ENCODE results near the gene RFPL1.
"Not testable (repeated sequence)": the region's sequence is repeated elsewhere in the genome, so short reads cannot be mapped to it uniquely, and the experiment has no call there.

Gene RFPL1

DNA sequence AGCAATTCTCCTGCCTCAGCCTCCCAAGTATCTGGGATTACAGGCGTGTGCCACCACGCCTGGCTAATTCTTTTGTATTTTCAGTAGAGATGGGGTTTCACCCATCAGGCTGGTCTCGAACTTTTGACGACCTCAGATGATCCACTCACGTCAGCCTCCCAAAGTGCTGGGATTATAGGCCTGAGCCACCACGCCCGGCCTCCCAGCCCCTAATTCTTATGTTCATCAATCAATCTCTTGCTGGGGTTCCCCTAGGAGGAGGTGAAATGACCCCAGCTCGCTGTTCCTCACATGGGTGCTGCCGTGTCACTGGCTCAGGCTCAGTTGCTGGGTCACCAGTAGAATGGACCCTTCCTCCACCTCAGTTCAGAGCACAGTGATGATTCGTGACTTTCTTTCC is at the start of gene RFPL1:
Gene RFPL1, plus strand, starts transcription at position 301 of the 400 bp plus-strand sequence.
- DNase-seq (ENCODE audit: low spot score): not testable (repeated sequence)

DNA sequence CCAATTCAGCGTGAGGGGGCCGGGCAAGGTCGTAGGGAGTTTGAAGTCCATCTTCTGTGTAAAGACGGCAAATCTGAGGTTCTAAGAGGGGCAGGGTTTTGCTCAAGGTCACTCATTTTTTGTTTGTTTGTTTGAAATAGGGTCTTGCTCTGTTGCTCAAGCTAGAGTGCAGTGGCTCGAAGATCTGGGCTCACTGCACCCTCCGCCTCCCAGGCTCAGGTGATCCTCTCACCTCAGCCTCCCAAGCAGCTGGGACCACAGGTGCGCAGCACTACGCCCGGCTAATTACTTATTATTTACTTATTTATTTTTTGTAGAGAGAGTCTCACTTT is 49.7 kb upstream of the RFPL1 start:
- no peak for DNase-seq (ENCODE audit: low spot score)

DNA sequence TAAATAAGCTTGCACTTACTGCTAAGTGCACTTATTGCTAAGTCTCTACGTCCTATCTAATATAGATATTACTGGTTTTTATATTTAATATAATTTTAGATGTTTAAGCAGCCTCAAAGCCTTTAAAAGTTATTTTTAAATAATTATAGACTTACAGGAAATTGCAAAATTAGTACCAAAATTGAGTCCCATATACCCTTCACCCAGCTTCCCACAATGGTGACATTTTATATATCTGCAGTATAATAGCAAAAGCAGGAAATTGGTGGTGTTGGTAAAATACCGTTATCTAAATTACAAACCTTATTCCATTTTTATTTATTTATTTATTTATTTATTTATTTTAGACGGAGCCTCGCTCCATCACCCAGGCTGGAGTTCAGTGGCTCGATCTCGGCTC is 48.1 kb upstream of the RFPL1 start:
- DNase-seq (ENCODE audit: low spot score): no peak

DNA sequence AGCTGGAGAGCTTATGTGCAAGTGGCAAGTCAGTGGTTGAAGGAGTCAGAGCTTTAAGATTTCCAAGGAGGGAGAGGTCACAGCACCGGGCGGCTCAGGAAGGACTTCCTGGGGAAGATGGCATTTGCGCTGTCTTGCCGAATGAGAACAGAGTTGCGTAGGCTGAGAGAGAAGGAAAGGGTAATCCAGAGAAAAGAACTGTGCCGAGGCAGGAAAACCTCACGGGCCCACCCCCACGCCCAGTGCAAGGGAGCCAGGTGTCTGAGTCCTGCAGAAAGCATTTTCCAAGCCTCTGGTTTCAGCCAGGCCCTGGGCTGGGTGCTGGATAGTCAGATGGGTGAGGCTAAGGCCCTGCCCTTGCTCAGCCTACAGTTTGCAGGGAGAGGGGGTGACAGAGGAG is 46.8 kb upstream of the RFPL1 start:
- no peak for DNase-seq (ENCODE audit: low spot score)

DNA sequence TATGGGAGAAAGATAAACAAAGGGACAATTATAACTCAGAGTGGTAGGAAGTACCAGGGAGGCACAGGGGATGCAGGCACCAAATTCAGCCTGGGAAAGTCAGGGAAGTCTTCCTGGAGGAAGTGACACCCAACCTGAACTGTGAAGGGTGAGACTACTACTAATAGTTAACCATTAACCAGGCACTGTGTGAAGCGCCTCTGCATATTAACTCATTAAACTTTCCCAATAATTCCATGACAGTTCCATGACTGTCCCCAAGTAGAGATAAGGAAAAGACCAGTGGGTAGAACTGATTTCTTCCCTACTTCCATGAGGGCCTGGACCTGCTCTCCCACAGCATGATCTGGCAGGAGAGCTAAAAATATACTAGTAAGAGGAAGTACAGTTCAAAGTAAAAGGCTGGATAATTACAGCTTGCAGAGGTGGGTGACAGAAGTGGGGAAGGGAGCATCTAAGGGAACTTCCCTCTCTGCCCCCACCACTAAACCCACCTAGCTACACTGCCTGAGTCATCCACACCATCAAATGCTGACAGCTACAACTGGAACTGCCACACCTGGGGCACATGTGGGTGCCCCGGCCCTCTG is 45.3 kb upstream of the RFPL1 start:
- no peak for DNase-seq (ENCODE audit: low spot score)

DNA sequence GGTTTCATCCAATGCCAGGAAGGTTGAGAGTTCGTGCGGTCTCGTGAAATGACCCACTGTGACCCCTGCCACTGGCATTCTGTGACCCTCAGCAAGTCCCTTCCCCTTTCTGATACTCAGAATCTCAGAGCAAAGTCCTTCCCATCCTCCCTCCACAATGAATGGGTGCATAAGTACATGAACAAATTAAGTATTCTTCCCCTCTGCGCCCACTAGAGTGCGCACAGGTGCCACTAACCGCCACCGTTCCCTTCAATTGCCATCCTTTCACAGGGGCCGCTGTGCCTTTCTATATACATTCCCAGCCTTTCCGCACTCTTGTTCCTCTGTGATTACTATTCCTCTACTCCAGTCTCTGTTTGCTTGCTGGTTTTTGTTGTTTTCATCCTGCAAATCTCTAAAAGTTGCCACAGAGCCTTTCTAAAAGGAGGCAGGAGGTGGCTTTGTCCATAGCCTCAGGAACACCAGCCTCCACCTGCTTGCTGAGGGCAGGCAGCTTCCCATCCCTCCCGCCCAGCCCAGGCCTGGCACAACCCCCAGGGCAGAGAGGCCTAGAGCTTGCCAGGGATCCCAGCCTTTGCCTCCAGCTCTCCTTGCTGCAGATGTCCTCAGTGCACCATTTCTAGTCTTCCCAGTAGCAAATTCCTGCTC is 43.3 kb upstream of the RFPL1 start:
- peak; percentile 84 for DNase-seq (ENCODE audit: low spot score)

DNA sequence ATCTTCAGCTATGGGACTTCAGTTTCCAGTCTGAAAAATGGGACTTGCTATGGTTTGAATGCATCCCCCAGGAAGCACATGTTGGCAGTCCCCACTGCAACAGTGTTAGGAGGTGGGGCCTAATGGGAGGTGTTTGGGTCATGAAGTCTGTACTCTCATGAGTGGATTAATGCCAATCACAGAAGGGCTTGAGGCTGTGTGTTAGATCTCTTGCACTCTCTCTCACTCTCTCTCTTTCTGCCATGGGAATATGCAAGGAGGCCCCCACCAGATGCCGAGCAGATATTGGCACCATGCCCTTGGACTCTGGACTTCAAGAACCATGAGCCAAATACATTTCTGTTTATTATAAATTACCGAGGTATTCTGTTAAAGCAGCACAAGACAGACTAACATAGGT is 42.3 kb upstream of the RFPL1 start:
- DNase-seq (ENCODE audit: low spot score): no peak

DNA sequence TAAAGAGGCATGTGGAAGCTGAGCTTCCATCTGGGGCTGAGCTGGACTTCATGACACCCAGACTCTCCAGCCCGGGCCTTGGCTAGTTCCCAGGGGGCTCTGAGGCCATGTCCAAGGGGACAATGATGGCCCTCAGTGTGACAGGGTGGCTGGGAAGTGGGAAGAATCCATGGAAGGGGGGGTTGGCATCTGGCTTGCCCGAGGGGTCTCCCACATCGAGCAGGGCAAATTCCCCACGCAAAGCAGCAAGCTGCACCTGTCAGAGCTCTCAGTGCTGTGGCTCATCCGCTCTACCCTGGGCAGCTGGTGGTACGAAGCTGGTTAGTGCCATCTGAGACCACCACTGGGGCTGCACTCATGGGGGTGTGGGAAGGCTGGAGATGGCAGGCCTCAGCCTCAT is 40.6 kb upstream of the RFPL1 start:
- DNase-seq (ENCODE audit: low spot score): no peak

DNA sequence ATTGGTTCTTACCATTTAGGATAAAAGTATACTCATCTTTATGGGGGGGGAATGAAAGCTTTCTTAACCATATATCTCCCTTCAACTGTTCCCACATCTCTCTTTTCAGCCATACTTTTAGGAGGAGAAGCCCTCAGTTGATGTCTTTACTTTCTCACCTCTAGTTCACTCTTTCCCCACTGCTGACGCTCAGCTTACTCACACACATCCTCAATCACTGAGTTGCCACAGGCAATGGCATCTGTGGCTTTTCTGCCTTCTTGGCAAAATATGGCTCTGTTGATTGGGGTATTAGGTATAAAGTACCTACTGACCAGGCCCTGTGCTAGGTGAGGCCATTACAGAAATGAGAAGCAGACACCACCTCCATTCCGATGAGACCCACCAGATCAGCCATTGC is 37.8 kb upstream of the RFPL1 start:
- DNase-seq (ENCODE audit: low spot score): no peak

DNA sequence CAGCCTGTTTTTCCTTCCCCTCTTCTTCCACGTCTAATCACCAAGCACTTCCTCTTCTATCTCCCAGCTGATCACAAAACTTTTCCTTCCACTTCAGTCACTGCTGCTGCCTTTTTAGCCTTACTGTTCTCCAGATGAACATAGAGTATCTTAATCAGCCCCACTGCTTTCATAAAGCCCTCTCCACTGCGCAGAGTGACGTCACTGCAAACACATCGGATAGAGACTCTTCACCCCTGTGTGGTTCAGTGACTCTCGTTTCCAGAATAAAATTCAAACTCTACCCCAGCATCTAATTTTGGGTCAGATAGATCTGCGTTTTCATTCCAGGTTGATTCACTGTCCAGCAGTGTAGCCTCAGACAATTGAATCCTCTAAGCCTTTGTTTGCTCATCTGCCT is 36.8 kb upstream of the RFPL1 start:
- not testable (repeated sequence) for DNase-seq (ENCODE audit: low spot score)

DNA sequence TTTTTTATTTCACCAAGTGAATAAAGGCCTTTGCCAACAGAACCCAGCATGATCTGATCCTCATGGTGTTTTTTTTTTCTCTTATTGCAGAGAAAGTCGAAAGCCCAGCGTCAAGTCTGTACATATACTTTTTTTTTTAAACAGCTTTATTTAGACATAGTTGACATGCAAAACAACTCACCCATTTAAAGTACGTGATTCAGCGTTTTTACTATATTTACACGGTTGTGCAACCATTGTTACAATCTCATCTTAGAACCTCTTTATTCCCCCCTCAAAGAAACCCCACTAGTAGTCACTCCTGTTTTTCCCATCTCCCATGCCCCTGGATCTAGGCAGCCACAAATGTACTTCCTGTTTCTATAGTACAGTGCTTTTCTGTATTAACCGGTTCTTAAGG is 29.4 kb upstream of the RFPL1 start:
- DNase-seq (ENCODE audit: low spot score): no peak

DNA sequence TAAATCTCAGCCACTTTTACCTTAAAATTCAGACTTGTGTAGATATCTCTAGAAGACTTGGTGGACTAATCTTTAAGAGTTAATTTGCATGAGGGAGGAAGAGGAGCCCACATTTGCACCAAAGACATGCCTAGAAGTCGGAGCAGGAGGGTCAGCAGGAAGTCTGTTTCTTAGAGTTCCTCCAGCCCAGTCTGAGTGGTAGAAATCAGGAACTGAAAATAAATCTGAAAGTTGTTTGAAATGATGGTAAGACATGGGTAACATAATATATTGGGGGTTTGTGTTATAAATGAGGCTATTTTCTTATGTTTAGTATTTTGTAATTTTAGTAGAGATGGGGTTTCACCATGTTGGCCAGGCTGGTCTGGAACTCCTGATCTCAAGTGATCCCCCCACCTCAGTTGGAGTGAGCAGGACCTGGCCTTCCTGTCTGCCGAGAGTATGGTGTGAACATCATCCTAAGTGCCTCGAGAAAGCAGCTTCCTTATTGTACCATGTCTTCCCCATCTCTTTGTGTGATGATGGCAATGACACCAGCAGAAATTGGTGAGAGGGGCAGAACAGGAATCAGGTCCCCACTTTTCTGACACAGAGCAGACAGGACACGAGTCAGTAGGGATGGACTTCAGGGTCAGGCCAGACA is 26.7 kb upstream of the RFPL1 start:
- DNase-seq (ENCODE audit: low spot score): not testable (repeated sequence)

DNA sequence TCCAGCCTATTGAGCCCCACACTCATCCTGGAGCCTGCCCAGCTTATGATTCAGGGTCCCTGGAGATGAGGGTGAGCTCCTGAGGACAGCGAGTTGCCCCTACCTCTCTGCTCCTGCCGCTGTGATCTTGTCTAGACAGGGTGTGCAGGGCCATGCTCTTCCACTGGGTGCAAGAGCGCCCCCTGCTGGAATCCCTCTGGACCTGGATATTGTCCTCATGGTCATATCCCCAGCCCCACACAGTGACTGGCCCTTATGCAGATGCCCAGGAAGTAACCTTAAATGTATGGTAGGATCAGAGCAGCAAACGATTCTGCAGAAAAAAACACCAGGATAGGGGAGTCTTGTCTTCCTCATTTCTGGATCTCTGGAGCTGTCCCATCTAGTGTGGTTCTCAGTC is 25.6 kb upstream of the RFPL1 start:
- DNase-seq (ENCODE audit: low spot score): not testable (repeated sequence)

DNA sequence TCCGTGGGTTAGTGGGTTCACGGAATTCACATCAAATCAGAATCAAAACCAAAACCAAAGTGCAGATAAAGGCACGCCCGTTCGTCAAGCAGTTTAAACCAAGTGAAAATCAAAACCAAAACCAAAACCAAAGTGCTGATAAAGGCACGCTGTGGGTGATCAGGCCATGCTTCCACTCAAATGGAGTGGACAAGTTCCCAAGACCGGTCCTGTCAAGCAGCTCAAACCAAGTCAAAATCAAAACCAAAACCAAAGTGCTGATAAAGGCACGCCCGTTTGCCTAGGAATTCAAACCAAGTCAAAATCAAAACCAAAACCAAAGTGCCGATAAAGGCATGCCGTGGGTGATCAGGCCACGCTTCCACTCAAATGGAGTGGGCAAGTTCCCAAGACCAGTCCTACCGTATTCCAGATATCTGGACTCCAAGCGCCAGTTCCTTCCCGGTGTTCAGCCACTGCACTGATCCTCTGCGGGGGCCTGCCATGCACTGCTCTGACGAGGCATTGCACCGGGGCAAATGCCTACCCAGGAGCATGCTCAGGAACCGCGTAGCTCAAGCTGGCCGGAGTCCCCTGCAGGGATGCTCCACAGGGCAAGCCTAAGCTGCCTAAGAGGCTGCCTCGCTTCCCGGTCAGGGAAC is 23.3 kb upstream of the RFPL1 start:
- DNase-seq (ENCODE audit: low spot score): not testable (repeated sequence)

DNA sequence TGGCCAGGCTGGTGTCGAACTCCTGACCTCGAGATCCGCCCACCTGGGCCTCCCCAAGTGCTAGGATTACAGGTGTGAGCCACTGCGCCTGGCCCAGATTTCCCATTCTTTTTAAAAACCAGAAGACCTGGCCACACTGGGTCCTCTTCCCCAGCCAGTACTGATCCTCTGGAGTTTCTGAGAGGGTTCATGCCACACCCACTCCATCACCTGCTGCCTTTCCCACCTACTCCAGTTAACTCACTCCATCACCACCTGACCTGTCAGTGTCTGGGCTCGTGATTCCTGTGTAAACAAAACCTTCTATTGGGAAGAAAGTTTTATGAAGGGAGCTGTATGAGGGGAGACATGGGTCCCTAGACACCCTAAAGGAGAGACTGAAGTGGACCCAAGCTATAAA is 19.7 kb upstream of the RFPL1 start:
- DNase-seq (ENCODE audit: low spot score): not testable (repeated sequence)

DNA sequence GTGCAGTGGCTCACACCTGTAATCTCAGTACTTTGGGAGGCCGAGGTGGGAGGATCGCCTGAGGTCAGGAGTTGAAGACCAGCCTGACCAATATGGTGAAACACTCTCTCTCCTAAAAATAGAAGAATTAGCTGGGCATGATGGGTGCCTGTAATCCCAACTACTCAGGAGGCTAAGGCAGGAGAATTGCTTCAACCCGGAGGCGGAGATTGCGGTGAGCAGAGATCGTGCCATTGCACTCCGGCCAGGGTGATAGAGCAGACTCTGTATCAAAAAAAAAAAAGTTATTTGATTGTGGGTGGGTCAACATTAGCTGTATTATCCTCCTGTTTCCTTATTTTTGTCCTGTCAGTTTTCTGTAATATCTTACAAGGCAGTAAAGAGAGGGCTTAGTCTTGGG is 11.9 kb upstream of the RFPL1 start:
- DNase-seq (ENCODE audit: low spot score): no peak

DNA sequence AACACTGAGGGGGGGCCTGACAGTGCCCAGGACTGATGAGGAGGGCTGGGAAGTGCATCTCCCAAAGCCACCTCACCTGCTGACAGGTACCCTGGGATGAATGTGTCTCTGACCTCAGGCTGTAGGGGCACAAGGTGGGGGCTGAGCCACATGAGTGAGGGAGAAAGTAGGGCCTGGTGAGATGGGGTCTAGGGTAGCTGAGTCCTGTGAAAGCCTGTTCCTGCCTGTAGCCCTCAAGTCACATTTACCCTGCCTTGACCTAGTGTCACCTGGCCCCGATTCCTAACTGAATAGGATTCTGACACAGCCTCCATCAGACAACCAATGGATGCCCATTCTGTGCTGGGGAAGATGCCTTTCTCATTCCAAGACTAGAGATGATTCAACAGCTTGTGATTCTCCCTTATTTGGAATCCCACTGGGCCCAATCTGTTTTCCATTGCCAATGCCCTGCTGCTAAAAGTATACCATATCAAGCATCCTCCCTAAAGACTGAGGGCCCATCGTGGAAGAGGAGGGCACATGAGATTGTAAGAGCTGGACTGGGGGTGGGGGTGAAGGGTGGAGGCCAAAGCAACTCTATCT is 11.1 kb upstream of the RFPL1 start:
- DNase-seq (ENCODE audit: low spot score): no peak

DNA sequence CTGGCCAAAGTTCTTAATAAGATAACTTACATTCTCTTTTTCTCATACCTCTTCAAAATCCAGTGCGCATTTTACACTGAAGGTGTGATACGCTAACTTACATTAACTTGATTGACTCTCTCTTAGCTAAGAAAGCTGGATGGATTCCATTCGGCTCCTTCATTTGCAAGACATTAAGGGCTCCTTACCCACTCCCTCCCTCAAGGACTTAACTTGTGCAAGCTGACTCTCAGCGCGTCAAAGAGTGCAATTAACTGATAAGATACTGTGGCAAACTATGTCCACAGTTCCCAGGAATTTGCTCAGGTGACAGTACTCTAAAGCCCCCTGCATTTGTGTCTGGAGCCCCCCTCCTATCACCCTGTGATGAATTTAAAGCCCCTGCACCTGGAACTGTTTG is 6.4 kb upstream of the RFPL1 start:
- DNase-seq (ENCODE audit: low spot score): no peak

DNA sequence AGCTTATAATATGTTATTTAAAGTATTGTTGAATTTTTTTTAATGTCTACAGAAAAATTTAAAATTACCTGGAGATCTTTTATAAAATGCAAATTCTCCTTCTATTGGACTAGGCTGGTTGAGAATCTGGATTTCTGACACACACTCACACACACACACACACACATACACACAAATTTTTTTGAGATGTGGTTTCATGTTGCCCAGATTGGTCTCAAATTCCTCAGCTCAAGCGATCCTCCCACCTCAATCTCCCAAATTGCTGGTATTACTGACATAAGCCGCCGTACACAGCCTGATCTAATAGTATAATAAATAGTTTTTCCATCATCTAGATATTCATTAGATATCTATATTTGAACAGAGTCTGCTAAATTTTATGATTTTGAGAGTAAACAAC is 4.5 kb upstream of the RFPL1 start:
- DNase-seq (ENCODE audit: low spot score): no peak

DNA sequence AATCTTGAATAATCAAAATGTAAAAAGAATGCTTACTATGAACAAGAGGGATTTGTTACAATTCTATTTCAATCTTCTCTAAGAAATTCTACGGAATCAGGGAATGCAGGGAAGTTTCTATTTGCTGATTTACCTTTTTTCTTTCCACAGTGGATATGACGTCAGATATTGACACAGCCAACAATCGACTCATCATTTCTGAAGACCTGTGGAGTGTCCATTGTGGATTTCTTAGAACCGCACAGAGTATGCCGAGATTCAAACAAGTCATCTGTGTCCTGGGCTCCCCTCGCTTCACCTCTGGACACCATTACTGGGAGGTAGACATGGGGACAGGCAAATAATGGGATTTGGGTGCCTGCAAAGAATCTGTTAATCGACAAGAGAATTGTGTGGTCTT is 4.1 kb upstream of the RFPL1 start:
- no peak for DNase-seq (ENCODE audit: low spot score)

DNA sequence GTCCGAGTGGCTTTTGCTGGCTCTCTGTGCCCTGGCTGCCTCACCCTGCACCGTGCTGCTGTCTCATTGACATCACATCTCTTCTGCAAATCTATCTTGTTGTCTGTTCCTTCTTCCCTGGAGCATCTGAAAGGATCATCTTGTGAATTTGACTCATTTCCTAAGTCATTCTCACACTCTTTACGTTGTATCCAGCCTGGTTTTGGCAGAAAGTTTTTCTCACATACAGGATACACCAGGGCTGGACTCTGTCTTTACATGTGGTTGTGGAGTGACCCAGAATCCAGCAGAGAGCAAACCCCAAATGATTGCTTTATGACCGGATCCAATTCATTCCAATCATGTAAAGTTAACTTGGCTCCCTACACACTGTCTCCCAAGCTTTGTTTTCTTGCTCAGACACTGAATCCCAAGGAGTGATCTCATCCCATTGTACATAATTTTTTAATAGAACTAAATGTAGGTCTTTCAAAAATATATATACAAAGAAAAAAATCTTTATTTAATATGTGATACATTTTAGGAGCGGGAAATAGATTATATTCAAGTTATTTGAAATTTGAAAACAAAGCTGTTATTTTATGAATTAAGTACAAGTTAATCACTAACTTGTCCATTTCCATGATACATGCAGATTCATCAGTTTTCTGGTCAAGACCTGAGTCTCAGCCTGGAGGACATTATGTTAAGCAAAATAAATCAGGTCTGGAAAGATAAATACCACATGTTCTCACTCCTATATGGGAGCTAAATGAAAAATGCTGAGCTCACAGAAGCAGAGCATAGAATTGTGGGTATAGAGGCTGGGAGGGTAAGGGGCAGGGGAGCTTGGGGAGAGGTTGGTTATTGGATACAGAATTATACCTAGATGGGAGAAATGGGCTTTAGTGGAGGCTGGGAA is 2.9 kb upstream of the RFPL1 start:
- no peak for DNase-seq (ENCODE audit: low spot score)

DNA sequence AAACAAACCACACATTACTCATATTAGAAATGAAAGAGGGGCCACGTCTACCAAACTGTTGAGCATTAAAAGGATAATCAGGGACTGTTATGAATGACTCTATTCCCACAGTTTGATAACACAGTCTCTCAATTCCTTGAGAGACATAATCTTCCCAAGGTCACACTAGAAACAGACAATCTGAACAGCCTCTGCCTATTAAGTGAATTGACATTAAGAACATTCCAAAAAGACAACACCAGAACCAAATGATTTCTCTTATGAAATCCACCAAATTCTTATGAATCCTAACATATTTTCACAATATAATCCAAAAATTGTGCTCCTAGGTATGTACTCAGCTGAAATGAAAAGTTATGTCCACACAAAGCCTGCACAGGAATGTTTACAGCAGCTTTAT is 4.6 kb downstream of the RFPL1 start:
- no peak for DNase-seq (ENCODE audit: low spot score)

All from iPS-NIHi11 (cell line).